GM12878 (cell line): Measurements from ENCODE around the gene MRPL36. TPM values are rescaled to one million over a fixed set of nuclear protein-coding genes. Genes with fewer than 3 reads are reported as not detected.

ENCODE experiments used
- ATAC-seq: fragments of 200-7000 bp; cut with Tn5 transposase; 3 replicates; pipeline ENCODE4 v1.9.1; 2020; ENCODE audit warnings: mild to moderate bottlenecking, moderate library complexity
- BruUV-seq: library from RNA; stranded (reverse); fragments of 400-500 nt; replicated peaks from 2 replicates; lab custom pipeline; 2021; lab: Mats Ljungman, UMichigan
- CTCF ChIA-PET: fragments of 300-600 bp; sonication (Branson Sonifier 250); formaldehyde crosslinking; extraction: SDS; loops from one replicate; lab custom pipeline; 2021; ENCODE audit warnings: inconsistent platforms; lab: Yijun Ruan, JAX
- POLR2A ChIA-PET: fragments of 350-600 bp; formaldehyde crosslinking; extraction: SDS; loops from one replicate; lab custom pipeline; 2021; ENCODE audit warnings: inconsistent platforms; lab: Charles Lee
- RAD21 ChIA-PET: fragments of 300-600 bp; sonication (Branson Sonifier 250); formaldehyde crosslinking; loops from one replicate; lab custom pipeline; 2023; ENCODE audit warnings: antibody characterized with exemption; ENCODE audit not compliant: unreplicated experiment; lab: Charles Lee
- SMC1A ChIA-PET: fragments of 300-600 bp; sonication (Branson Sonifier 250); formaldehyde crosslinking; loops from one replicate; lab custom pipeline; 2023; ENCODE audit not compliant: unreplicated experiment, uncharacterized antibody; lab: Charles Lee
- DNase-seq: peaks from one replicate; pipeline ENCODE4 v3.0.0-alpha.2; 2011; ENCODE audit warnings: low read depth, low spot score
- FAIRE-seq: peaks from 3 replicates; lab custom pipeline; 2011; peaks lifted over from hg19 to GRCh38; lab: Jason Lieb, UNC
- H2AFZ ChIP-seq: 2 replicates; pipeline ENCODE4 v1.6.0; 2011; ENCODE audit warnings: low read depth, low read length, control low read depth; ENCODE audit not compliant: control insufficient read depth
- H3K27ac ChIP-seq: 2 replicates; pipeline ENCODE4 v1.5.1; 2011; ENCODE audit warnings: control low read depth; ENCODE audit not compliant: control insufficient read depth, insufficient read depth
- H3K27me3 ChIP-seq, 2 experiments: replicated peaks in 1 of 2; 2 replicates each; pipeline versions ENCODE4 v1.6.0 to v1.6.1; 2011; ENCODE audit warnings: low read length in 1 of 2; ENCODE audit not compliant: control insufficient read depth in 2 of 2, insufficient read depth in 2 of 2
- H3K36me3 ChIP-seq, 2 experiments: 2 replicates each; pipeline ENCODE4 v1.5.1; 2011; ENCODE audit warnings: low read length in 1 of 2; ENCODE audit not compliant: control insufficient read depth in 2 of 2, insufficient read depth in 2 of 2
- H3K4me1 ChIP-seq: 2 replicates; pipeline ENCODE4 v1.6.1; 2011; ENCODE audit warnings: mild to moderate bottlenecking, low read length, moderate library complexity, mixed read lengths; ENCODE audit not compliant: control insufficient read depth, insufficient read depth
- H3K4me2 ChIP-seq: 2 replicates; pipeline ENCODE4 v1.6.0; 2011; ENCODE audit warnings: control low read depth; ENCODE audit not compliant: control insufficient read depth, insufficient read depth
- H3K4me3 ChIP-seq: fragments of 200-600 bp; sonication (generic); 2 replicates; pipeline ENCODE4 v1.5.1; 2016
- H3K79me2 ChIP-seq: 2 replicates; pipeline ENCODE4 v1.6.0; 2011; ENCODE audit warnings: low read length; ENCODE audit not compliant: control insufficient read depth, insufficient read depth
- H3K9ac ChIP-seq: 2 replicates; pipeline ENCODE4 v1.8.0; 2011; ENCODE audit warnings: low read length, control low read depth, mixed read lengths; ENCODE audit not compliant: control insufficient read depth, insufficient read depth
- H3K9me3 ChIP-seq: replicated peaks from 3 replicates; pipeline ENCODE4 v1.5.1; 2011; ENCODE audit warnings: mild to moderate bottlenecking, low read length; ENCODE audit not compliant: control insufficient read depth, insufficient read depth
- H4K20me1 ChIP-seq: 2 replicates; pipeline ENCODE4 v1.6.0; 2011; ENCODE audit not compliant: control insufficient read depth, insufficient read depth
- CBFB ChIP-seq: IDR thresholded peaks from 2 replicates; pipeline ENCODE4 v1.6.1; 2016; ENCODE audit warnings: antibody characterized with exemption, low read depth
- CREM ChIP-seq: IDR thresholded peaks from 2 replicates; pipeline ENCODE4 v1.6.1; 2014; ENCODE audit warnings: antibody characterized with exemption, low read depth
- EZH2 ChIP-seq: IDR thresholded peaks from 2 replicates; pipeline ENCODE4 v1.6.1; 2012; ENCODE audit warnings: low read depth, mild to moderate bottlenecking, control low read depth, inconsistent platforms, low read length, borderline replicate concordance; ENCODE audit not compliant: control insufficient read depth
- KDM1A ChIP-seq: fragments of 200-600 bp; sonication (generic); IDR thresholded peaks from 2 replicates; pipeline ENCODE4 v1.6.1; 2016; ENCODE audit warnings: borderline replicate concordance
- LARP7 ChIP-seq: fragments of 450-650 bp; IDR thresholded peaks from 2 replicates; pipeline ENCODE4 v1.6.1; 2017; ENCODE audit warnings: mild to moderate bottlenecking
- MEF2A ChIP-seq: IDR thresholded peaks from 2 replicates; pipeline ENCODE4 v1.6.1; 2011; ENCODE audit warnings: low read depth, mild to moderate bottlenecking, low read length, moderate library complexity; ENCODE audit not compliant: insufficient read depth
- MTA3 ChIP-seq: IDR thresholded peaks from 2 replicates; pipeline ENCODE4 v1.6.1; 2012; ENCODE audit warnings: low read length, inconsistent platforms, borderline replicate concordance
- NBN ChIP-seq: fragments of 450-650 bp; IDR thresholded peaks from 2 replicates; pipeline ENCODE4 v1.6.1; 2016
- NFYA ChIP-seq: IDR thresholded peaks from 2 replicates; pipeline ENCODE4 v1.6.1; 2011; ENCODE audit warnings: low read depth, mild to moderate bottlenecking, low read length, improper control_type of control experiment, borderline replicate concordance
- NR2C2 ChIP-seq: IDR thresholded peaks from 2 replicates; pipeline ENCODE4 v1.6.1; 2011; ENCODE audit warnings: borderline replicate concordance, low read depth; ENCODE audit not compliant: control insufficient read depth, insufficient read length
- NRF1 ChIP-seq: conservative IDR thresholded peaks from 2 replicates; pipeline ENCODE4 v1.6.1; 2011; ENCODE audit warnings: mild to moderate bottlenecking, low read depth, low read length, improper control_type of control experiment
- PAX8 ChIP-seq: fragments of 450-650 bp; IDR thresholded peaks from 2 replicates; pipeline ENCODE4 v1.6.1; 2017; ENCODE audit warnings: mild to moderate bottlenecking, moderate library complexity
- POLR2AphosphoS5 ChIP-seq: IDR thresholded peaks from 2 replicates; pipeline ENCODE4 v1.6.1; 2011; ENCODE audit warnings: mild to moderate bottlenecking, low read length, inconsistent platforms
- RAD51 ChIP-seq: fragments of 450-650 bp; IDR thresholded peaks from 2 replicates; pipeline ENCODE4 v1.6.1; 2016; ENCODE audit warnings: moderate library complexity, mild to moderate bottlenecking, inconsistent platforms
- RB1 ChIP-seq: fragments of 450-650 bp; formaldehyde crosslinking; IDR thresholded peaks from 2 replicates; pipeline ENCODE4 v1.6.1; 2017; ENCODE audit warnings: mild to moderate bottlenecking, borderline replicate concordance
- SMC3 ChIP-seq: IDR thresholded peaks from 2 replicates; pipeline ENCODE4 v1.6.1; 2011; ENCODE audit warnings: low read length, improper control_type of control experiment, borderline replicate concordance
- STAT1 ChIP-seq: fragments of 450-650 bp; conservative IDR thresholded peaks from 2 replicates; pipeline ENCODE4 v1.6.1; 2014; ENCODE audit warnings: antibody characterized with exemption, mild to moderate bottlenecking
- TAF1 ChIP-seq: IDR thresholded peaks from 2 replicates; pipeline ENCODE4 v1.6.1; 2011; ENCODE audit warnings: mild to moderate bottlenecking, low read depth, low read length, borderline replicate concordance
- YBX1 ChIP-seq: fragments of 450-650 bp; IDR thresholded peaks from 2 replicates; pipeline ENCODE4 v1.6.1; 2016; ENCODE audit warnings: antibody characterized with exemption
- ZNF24 ChIP-seq: fragments of 450-650 bp; IDR thresholded peaks from 2 replicates; pipeline ENCODE4 v1.6.1; 2017; ENCODE audit warnings: antibody characterized with exemption, mild to moderate bottlenecking
- WGBS: methylation state at CpG from one replicate; pipeline ENCODE4 v1.1.6; 2016; ENCODE audit warnings: low lambda C conversion rate; ENCODE audit not compliant: insufficient replicate concordance, insufficient coverage; ENCODE audit errors: missing lambda C conversion rate; 5-methylcytosine and 5-hydroxymethylcytosine counted together
- in situ Hi-C: fragments of 300-500 bp; cut with MboI; formaldehyde crosslinking; loops from 9 replicates; pipeline ENCODE4 v1.14.3; 2018; ENCODE audit warnings: mixed read lengths
- intact Hi-C: fragments of 100-400 bp; cut with micrococcal nuclease; formaldehyde crosslinking; loops from one replicate; pipeline ENCODE4 v1.14.2; 2022; ENCODE audit not compliant: unreplicated experiment
- polyA plus RNA-seq, 11 experiments: library from polyadenylated mRNA; depleted of rRNA in 4 of 11; unstranded in 6 of 11; stranded (reverse) in 5 of 11; fragments of >200 nt; fragmentation: Nextera tagmentation in 4 of 11; fragmentation: Illumina TruSeq in 1 of 11; extraction: Ambion mirVana in 4 of 11; extraction: Trizol in 1 of 11; gene quantifications; 1 replicate in 1 of 11; 2 replicates in 10 of 11; pipeline versions ENCODE4 v1.2.1 to v1.2.3, GENCODE V29; 2011 to 2016; ENCODE audit warnings: inconsistent platforms in 2 of 11, missing spikeins in 2 of 11, low read depth in 1 of 11
- total RNA-seq, 4 experiments: library from RNA; depleted of rRNA in 3 of 4; stranded (reverse); fragments of >200 nt in 3 of 4; fragmentation: Illumina TruSeq in 1 of 4; extraction: Trizol in 1 of 4; gene quantifications; 2 replicates each; pipeline versions ENCODE4 v1.2.1 to v1.2.3, GENCODE V29; 2013 to 2021

The MRPL36 gene
- total and polyA plus RNA-seq, 10 of the 15 experiments (the other 5 are each of a cell fraction or from before 2014, with no cell fraction given): 89.2 to 559 (median 152) TPM

DNA sequence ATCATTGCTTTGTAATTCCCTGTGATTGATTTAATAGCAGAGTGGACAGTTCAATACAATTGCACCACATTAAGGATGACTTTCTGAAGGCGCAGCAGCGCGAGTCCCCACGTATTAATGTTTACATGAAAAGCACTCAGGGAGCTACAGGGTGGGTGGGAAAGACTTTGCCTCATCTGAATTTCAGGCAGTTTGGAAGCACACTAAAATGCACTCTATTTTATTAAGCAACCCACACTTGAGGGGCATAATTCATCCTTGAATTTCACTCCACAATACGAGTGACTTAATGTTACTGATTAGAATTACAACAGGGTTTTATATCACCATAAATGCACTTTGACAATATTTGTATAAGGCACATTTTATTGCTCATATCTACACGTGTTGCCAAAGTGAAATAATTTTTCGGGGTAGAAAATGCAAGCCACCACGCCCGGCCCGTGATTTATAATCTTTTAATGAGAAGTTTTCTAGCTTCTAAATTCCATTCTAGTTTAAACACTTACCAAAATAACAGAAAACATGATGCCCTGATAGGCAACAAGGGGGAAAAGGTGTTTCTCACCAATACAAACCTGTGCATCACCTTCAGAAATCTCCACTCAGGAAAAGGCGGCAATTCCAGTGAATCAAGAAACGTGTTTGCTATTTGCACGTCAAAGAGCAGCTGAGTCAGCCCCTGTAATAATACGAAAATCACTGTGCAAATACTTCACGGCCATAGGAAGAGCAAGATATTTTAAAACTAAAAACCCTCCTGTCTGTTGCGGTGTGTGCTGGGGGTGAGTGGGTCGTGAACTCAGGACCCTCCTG lies 42.6 kb upstream of the MRPL36 start:
- no TSS peak for BruUV-seq
- in situ Hi-C loops (no loop called here), intact Hi-C loops (no loop called here)
- H3K4me3 ChIP-seq: no peak overlapping the region
- FAIRE-seq (no peak), DNase-seq (no peak), ATAC-seq (no peak)
- RAD21 ChIA-PET: no interaction called here
- no peaks in the 10 kb centered on the region for H3K79me2 ChIP-seq
- H2AFZ ChIP-seq: no peak overlapping the region
- SMC1A ChIA-PET: no interaction called here
- POLR2A ChIA-PET: no interaction called here
- peaks cover 0 to 2% of the 10 kb centered on the region in 2 experiments; a peak in 2 of 4 replicates for H3K27me3 ChIP-seq
- no peaks in the 10 kb centered on the region for H3K36me3 ChIP-seq
- H3K9me3 ChIP-seq: no peaks in the 10 kb centered on the region
- TF ChIP-seq MEF2A (no peak), RAD51 (no peak), MTA3 (no peak), EZH2 (no peak)
- H3K4me1 ChIP-seq: no peaks in the 10 kb centered on the region
- WGBS: 39% methylated on average over 17 of the region's 17 CpGs
- CTCF ChIA-PET: no interaction called here
- H3K27ac ChIP-seq: no peak overlapping the region
- H4K20me1 ChIP-seq: no peaks in the 10 kb centered on the region
- no peak overlapping the region for H3K4me2 ChIP-seq
- no peak overlapping the region for H3K9ac ChIP-seq

DNA sequence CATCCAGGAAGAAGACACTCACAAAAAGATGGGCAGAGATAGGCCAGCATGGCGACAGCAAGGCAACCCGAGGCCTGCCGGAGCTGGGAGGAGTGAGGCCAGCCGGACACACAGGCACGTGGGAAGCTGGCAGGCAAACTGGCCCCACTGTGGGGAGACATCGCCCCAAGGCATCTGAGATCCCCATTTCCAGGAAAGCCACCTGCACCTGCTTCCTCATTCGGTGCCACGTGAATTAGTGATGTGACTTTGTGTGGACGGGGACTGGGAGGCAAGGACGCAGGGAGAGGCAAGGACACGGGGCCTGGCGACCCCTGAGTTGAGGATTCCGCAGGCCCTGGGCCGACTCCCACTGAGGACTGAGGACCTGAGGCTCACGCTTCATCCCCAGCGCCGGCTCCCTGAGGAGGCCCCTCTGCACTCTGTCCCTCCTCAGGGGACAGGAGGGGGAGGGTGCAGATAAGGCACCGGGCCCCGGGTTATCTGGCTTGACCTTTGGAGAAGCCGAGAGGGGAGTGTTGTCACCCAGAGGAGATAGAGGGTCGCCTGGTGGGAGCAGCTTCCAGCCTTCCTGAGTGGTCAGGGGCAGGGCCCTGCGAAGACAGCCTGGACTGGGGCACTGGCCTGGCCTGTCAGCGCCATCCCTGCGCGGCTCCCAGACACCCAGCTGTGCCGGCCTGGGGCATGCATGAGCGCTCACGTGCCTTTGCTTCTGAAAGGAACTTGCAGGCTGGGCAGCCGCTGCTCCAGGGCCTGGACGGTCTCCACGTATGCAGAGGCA lies 41.3 kb upstream of the MRPL36 start:
- WGBS: 30% methylated on average over 31 of the region's 31 CpGs
- H3K4me2 ChIP-seq: no peak overlapping the region
- H2AFZ ChIP-seq: no peak overlapping the region
- no TSS peak for BruUV-seq
- intact Hi-C loops (no loop called here), in situ Hi-C loops (no loop called here)
- H3K27me3 ChIP-seq: peaks cover 0 to 2% of the 10 kb centered on the region in 2 experiments; a peak in 2 of 4 replicates
- ChIA-PET RAD21 (no interaction called here), SMC1A (no interaction called here), CTCF (no interaction called here), POLR2A (no interaction called here)
- no peak overlapping the region for H3K4me3 ChIP-seq
- H3K36me3 ChIP-seq: no peaks in the 10 kb centered on the region
- H3K79me2 ChIP-seq: no peaks in the 10 kb centered on the region
- H3K27ac ChIP-seq: no peak overlapping the region
- H3K9ac ChIP-seq: no peak overlapping the region
- DNase-seq: no peak
- H4K20me1 ChIP-seq: no peaks in the 10 kb centered on the region
- no peak for ATAC-seq
- no peaks in the 10 kb centered on the region for H3K9me3 ChIP-seq
- H3K4me1 ChIP-seq: no peaks in the 10 kb centered on the region
- no peak for FAIRE-seq
- TF ChIP-seq STAT1 (no peak), SMC3 (no peak), NBN (no peak), RB1 (no peak), NFYA (no peak), NR2C2 (no peak), TAF1 (no peak), LARP7 (no peak), CBFB (no peak), PAX8 (no peak), POLR2AphosphoS5 (no peak), CREM (no peak), NRF1 (no peak), ZNF24 (no peak), KDM1A (no peak), YBX1 (no peak)
